ENCODE data around the gene PARP4.
"Not testable (repeated sequence)": the region's sequence is repeated elsewhere in the genome, so short reads cannot be mapped to it uniquely, and the experiment has no call there.

The PARP4 gene

GRCh38 chr13:24444851-24445250 lies 67.7 kb downstream of the PARP4 start:
- DNase-seq, result not testable (repeated sequence)

GRCh38 chr13:24443366-24443765 lies 69.2 kb downstream of the PARP4 start:
- no peak for DNase-seq

GRCh38 chr13:24426045-24426444 lies 86.5 kb downstream of the PARP4 start:
- DNase-seq, result not testable (repeated sequence)

DNA sequence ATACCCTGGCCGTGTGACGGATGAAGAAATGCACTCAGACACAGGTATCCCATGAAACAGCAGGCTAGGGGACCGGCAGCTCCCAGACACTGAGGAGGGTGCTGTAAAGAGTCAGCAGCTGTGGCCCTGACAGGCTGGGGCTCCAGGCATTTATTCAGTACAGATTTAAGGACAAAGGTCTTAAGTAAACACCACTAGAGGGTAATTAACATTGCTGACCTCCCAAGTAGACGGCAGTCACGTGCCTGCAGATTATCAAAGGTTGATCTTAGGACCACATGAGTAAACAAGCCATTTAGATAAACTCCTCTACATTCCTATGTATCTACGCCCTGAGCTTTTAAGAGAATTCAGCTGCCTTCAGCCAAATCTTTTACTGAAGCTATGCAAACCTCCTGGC lies 92.9 kb downstream of the PARP4 start:
- DNase-seq, result not testable (repeated sequence)

- no peak for DNase-seq
These were observed 104.7 kb downstream of the PARP4 start for GRCh38 chr13:24407844-24408243.

DNA sequence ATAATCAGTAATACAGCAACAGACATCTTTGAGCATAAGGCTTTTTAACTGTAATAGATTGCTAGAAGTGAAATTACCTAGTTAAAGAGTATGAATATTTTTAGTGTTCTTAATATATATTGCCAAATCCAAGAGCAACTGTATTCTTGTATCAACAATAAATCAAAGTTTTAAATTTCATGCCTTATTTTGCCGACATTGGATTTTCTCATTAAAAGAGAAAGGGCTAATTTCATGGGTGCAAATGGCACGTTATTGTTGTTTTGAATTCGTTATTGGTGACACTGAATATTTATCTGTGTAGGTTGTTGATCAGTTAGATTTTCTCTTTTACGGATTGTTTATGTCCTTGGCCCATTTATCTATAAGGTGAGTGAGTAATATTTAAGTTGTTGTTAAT lies 106.1 kb downstream of the PARP4 start:
- DNase-seq, result no peak

DNA sequence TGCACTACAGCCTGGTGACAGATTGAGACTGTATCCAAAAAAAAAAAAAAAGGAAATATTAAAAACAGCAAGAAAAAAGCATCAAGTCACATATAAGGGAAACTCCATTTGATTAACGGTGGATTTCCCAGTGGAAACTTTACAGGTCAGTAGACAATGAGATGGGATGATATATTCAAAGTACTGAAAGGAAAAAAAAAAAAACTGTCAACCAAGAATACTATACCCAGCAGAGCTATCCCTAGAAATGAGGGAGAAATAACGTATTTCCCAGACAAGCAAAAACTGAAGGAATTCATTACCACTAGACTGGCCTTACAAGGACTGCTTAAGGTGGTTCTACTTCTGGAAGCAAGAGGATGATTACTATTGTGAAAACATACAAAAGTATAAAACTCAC lies 115.8 kb downstream of the PARP4 start:
- no peak for DNase-seq

DNA sequence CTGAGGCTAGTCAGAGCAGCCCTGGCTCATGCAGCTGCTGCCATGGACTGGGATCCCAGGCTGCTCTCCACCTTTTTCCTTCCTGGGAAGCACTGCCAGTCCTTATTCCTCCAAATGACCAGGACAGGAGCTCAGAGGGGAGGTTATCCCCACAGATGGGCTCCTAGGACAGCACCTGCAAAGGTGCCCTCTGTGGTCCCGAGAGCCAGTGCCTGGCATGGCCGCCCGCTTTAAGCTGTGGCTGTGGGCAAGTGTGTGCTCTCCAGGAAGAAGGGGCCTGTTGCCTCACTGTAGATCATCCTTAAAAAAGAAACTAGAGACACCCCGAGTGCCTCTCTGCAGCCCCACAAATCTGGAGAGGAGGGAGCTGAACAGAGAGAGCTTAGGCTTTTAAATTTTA lies 119.6 kb downstream of the PARP4 start:
- no peak for DNase-seq

DNA sequence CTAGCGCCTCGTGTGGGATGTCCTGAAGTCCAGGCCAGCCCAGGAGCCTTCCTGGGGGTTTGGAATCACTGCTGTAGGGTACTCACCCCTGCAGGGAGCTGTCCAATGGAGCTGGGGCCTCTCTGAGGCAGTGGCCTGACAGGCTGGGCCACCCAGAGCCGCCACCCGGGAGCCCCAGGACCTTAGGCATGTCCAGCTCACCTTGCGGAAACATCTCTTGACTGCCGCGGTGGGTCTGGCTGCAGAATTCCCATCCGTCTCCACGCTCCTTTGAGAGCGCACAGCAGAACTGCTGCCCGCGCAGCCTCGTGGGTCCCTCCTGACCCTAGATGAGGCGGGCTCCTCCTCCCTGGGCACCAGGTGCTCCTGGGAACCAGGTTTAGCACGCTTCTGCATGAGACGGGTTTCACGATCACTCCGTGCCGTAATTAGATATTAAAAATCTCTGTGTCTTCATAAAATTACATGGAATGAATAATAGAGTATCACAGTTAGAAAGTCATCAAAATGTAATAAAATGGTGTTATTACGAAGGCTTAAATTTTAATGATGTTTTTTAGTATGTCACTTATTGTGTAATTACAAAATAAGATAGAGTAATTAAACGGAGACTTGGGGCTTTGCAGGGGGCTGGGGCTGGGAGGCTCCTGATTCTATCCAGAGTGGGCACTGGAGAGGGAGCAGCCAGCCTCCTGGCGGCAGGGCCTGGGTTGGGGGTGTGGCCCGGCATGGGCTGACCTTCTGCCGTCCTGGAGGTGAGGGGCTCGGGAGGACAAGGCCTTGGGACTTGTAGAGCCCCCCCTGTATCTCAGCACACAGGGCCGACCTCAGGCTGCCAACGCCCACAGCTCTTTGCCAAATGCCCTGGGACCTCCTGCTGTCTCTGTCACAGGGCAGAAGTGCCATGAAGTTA lies 120.6 kb downstream of the PARP4 start:
- not testable (repeated sequence) for DNase-seq

DNA sequence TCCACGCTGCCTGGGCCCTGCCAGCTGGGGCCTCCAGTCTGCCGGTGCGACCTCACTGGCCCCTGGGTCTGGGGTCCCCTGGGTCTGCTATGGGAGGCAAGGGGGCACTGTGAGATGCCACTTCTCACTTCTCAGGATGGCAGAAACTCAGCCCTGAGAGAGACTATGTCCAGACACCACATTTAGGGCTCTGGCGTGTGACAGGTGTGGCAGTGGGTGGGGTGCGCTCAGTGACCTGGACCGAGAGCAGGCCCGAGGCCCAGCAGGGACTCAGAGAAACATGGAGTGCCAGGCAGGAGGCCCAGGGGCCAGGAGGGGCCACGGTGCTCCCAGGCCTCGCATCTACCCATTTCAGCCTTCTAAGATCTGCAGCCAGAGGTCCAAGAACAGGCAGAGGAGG lies 121.8 kb downstream of the PARP4 start:
- not testable (repeated sequence) for DNase-seq

- no peak for DNase-seq
These were observed 123.1 kb downstream of the PARP4 start for GRCh38 chr13:24389506-24389905.

DNA sequence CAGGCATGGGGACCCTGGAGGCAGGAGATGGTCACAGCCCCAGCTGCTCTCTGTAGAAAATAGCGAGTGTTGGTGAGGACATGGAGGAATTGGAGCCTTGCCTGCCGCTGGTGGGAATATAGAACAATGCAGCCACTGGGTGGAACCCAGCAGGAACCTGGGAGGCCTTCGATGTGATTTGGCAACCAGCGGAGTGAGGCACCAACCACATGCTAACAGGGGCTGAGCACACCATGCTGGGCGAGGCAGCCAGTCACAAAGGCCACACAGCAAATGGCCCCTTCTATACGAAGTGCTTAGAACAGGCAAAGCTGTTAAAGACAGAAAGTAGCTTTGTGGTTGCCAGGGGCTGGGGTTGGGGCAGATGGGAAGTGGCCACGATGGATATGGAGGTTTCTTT lies 123.8 kb downstream of the PARP4 start:
- DNase-seq, result not testable (repeated sequence)

GRCh38 chr13:24386816-24387708 lies 125.5 kb downstream of the PARP4 start:
- no peak for DNase-seq

DNA sequence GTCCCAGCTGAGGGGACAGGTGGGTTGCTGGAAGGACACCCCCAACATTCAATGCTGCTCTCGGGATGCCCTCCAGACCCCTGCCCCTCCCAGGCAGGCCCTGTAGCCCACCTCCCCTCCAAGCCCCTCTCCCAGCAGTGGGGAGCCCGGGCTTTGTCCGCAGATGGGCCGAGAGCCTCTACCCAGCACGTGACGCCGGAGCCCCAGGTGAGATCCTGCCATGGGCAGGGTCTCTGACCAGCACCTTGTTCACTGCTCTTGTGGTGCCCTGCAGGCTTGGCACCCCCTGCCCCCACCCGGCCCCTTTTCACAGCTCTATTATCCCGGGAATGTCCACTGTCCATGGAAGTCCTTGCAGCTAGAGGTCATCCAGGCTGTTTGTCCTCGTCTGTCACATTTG lies 126.7 kb downstream of the PARP4 start:
- no peak for DNase-seq

- DNase-seq, result not testable (repeated sequence)
These were observed 127.6 kb downstream of the PARP4 start for GRCh38 chr13:24384946-24385345.

DNA sequence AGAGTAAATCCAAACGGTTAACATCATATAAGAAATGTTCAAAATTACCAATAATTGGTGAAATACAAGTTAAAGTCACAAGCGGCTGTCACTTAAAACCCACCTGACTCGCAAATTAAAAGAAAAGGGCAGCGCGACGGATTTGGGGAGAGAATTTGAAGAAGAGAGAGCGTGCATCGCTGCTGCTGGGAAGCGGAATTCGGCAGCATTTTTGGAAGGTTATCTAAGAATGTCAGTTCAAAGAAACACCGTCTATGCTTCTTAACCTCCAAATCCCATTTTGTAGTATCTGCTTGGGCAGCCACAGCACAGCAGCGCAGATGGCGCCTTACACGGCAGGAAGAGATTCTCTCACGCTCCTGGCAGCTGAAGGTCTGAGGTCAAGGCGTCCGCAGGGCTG lies 128.5 kb downstream of the PARP4 start:
- not testable (repeated sequence) for DNase-seq

DNA sequence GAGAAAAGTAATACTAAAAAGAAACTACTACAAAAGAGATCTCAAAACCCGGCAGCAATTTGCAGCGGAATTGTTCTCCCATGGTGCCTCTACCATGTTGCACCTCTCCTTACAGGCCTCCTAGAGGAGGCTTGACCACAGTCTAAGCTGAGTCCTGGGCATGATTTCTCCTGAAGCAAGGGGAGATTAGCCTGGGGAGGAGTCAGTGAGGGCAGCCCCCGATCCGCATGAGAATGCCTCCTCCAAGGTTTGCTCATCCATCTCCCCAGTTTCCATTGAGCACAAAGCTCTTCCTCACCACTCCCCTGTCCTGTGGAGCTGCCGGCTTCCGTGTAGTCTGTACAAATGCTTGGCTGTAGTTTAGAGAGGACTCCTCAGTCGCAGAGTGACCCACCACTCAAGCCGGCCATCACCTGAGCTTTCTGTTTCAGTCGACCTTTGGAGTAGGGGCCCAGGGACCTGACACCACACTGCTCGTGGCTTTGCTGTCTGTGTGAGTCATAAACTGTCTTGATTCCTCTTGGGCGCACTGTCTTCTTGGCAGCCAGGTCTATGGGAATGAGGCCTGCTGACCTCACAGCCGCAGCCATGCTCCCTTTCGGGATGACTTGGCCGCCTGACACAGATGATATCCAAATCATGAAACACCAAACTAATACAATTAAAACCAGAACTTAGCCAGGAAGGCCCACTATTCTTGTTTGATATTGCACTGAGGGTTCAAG lies 130.9 kb downstream of the PARP4 start:
- no peak for DNase-seq

GRCh38 chr13:24380881-24381280 lies 131.7 kb downstream of the PARP4 start:
- not testable (repeated sequence) for DNase-seq

DNA sequence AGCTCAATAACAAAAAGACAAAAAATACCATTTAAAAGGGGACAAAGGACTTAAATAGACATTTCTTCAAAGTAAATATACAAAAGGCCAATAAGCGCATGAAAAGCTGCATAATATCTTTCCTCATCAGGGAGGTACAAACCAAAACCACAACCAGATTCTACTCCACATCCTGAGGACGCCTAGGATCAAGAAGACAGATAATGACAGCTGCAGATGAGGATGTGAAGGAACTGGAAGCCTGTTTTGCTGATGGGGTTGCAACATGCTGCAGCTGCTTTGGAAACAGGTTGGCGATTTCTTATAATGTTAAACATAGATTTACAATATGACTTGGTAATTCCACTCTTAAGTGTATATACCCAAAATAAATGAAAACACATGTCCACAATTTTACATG lies 132.4 kb downstream of the PARP4 start:
- DNase-seq, result not testable (repeated sequence)

GRCh38 chr13:24371273-24371672 lies 141.3 kb downstream of the PARP4 start:
- DNase-seq, result not testable (repeated sequence)

All from CD4-positive, alpha-beta T cell treated with Interferon gamma for 1 hour (primary cell).